H1 (cell line): ENCODE results near the gene HFM1. TPM values are rescaled to one million over a fixed set of nuclear protein-coding genes. Genes with fewer than 3 reads are reported as not detected.

Source experiments
- CTCF ChIA-PET: fragments of 300-600 bp; sonication (Branson Sonifier 250); formaldehyde crosslinking; loops from one replicate; lab custom pipeline; 2021; ENCODE audit not compliant: partially characterized antibody; lab: Charles Lee
- POLR2A ChIA-PET: fragments of 300-600 bp; sonication (Branson Sonifier 250); formaldehyde crosslinking; loops from one replicate; lab custom pipeline; 2021; ENCODE audit warnings: inconsistent platforms; ENCODE audit not compliant: partially characterized antibody; lab: Charles Lee
- DNase-seq, 2 experiments: peaks; one replicate each; pipeline versions ENCODE4 v3.0.0 to v3.0.0-alpha.2; 2010 to 2022; ENCODE audit warnings: low spot score in 2 of 2, low read depth in 1 of 2, mixed read lengths in 1 of 2
- FAIRE-seq: peaks from 2 replicates; lab custom pipeline; 2011; peaks lifted over from hg19 to GRCh38; lab: Jason Lieb, UNC
- H2AFZ ChIP-seq: 2 replicates; pipeline ENCODE4 v1.8.1; 2012; ENCODE audit warnings: low read length, inconsistent platforms
- H2AK5ac ChIP-seq: 2 replicates; pipeline ENCODE4 v1.6.1; 2013; ENCODE audit warnings: low read depth, low read length
- H2BK120ac ChIP-seq: replicated peaks from 2 replicates; pipeline ENCODE3; 2013; ENCODE audit warnings: low read depth, low read length, inconsistent platforms
- H2BK12ac ChIP-seq: 2 replicates; pipeline ENCODE4 v1.6.1; 2013; ENCODE audit warnings: low read depth, low read length
- H2BK15ac ChIP-seq: 2 replicates; pipeline ENCODE4 v1.6.1; 2013; ENCODE audit warnings: low read length
- H2BK20ac ChIP-seq: 2 replicates; pipeline ENCODE4 v1.6.1; 2013; ENCODE audit warnings: low read length
- H2BK5ac ChIP-seq: 2 replicates; pipeline ENCODE4 v1.6.1; 2013; ENCODE audit warnings: low read depth, low read length
- H3K14ac ChIP-seq: 2 replicates; pipeline ENCODE4 v1.6.1; 2013; ENCODE audit warnings: inconsistent platforms; ENCODE audit not compliant: insufficient read length
- H3K18ac ChIP-seq: 2 replicates; pipeline ENCODE4 v1.6.1; 2013; ENCODE audit warnings: low read length; ENCODE audit errors: extremely low read depth
- H3K23ac ChIP-seq: 2 replicates; pipeline ENCODE4 v1.6.1; 2013; ENCODE audit warnings: inconsistent platforms; ENCODE audit not compliant: insufficient read length
- H3K23me2 ChIP-seq: 2 replicates; pipeline ENCODE4 v1.6.1; 2013; ENCODE audit warnings: low read depth, low read length
- H3K27ac ChIP-seq: 2 replicates; pipeline ENCODE4 v1.6.1; 2011; ENCODE audit warnings: low read depth, low read length, inconsistent platforms
- H3K27me3 ChIP-seq, 4 experiments: replicated peaks in 1 of 4; 1 replicate in 1 of 4; 2 replicates in 3 of 4; pipeline versions ENCODE4 v1.6.1 to v1.8.1; 2011 to 2013; ENCODE audit warnings: low read length in 3 of 4, mild to moderate bottlenecking in 3 of 4, inconsistent platforms in 2 of 4, mixed read lengths in 2 of 4, moderate library complexity in 1 of 4; ENCODE audit not compliant: control insufficient read depth in 3 of 4, insufficient read depth in 3 of 4; ENCODE audit errors: extremely low read depth in 1 of 4
- H3K36me3 ChIP-seq, 4 experiments: 2 replicates each; pipeline versions ENCODE4 v1.6.1 to v1.8.1; 2011 to 2013; ENCODE audit warnings: mild to moderate bottlenecking in 4 of 4, low read length in 3 of 4, moderate library complexity in 2 of 4, control low read depth in 1 of 4, inconsistent platforms in 1 of 4; ENCODE audit not compliant: insufficient read depth in 4 of 4, control insufficient read depth in 2 of 4
- H3K4ac ChIP-seq: replicated peaks from 2 replicates; pipeline ENCODE3; 2013; ENCODE audit warnings: low read length, low read depth, mixed read lengths, inconsistent platforms; ENCODE audit not compliant: insufficient read length
- H3K4me1 ChIP-seq, 4 experiments: replicated peaks in 1 of 4; 1 replicate in 1 of 4; 2 replicates in 3 of 4; pipeline versions ENCODE4 v1.6.1 to v1.8.1; 2011 to 2013; ENCODE audit warnings: low read length in 3 of 4, inconsistent platforms in 2 of 4, mixed read lengths in 1 of 4; ENCODE audit not compliant: insufficient read depth in 4 of 4, control insufficient read depth in 3 of 4
- H3K4me2 ChIP-seq, 2 experiments: 2 replicates each; pipeline versions ENCODE4 v1.6.1 to v1.8.1; 2011 to 2013; ENCODE audit warnings: low read depth in 2 of 2, low read length in 2 of 2, control low read depth in 1 of 2, inconsistent platforms in 1 of 2, mild to moderate bottlenecking in 1 of 2; ENCODE audit not compliant: insufficient read depth in 1 of 2
- H3K4me3 ChIP-seq, 4 experiments: fragments of 200-600, 300-600 bp in 1 of 4; sonication (generic), shearing (Covaris generic), sonication (Bioruptor Twin) in 1 of 4; 2 replicates each; pipeline versions ENCODE4 v1.5.1 to v1.8.1; 2011 to 2016; ENCODE audit warnings: low read length in 4 of 4, low read depth in 3 of 4, control low read depth in 2 of 4, inconsistent platforms in 2 of 4, mild to moderate bottlenecking in 2 of 4, mixed read lengths in 1 of 4, moderate library complexity in 1 of 4; ENCODE audit not compliant: insufficient read depth in 2 of 4; ENCODE audit errors: extremely low read depth in 1 of 4
- H3K56ac ChIP-seq: replicated peaks from 2 replicates; pipeline ENCODE3; 2013; ENCODE audit warnings: low read depth, mild to moderate bottlenecking, mixed read lengths, low read length, inconsistent platforms; ENCODE audit not compliant: insufficient read length
- H3K79me1 ChIP-seq: 2 replicates; pipeline ENCODE4 v1.6.1; 2013; ENCODE audit warnings: low read depth, low read length, control low read depth
- H3K79me2 ChIP-seq, 2 experiments: 2 replicates each; pipeline versions ENCODE4 v1.6.1 to v1.8.1; 2012 to 2013; ENCODE audit warnings: low read length in 2 of 2, mild to moderate bottlenecking in 2 of 2, inconsistent platforms in 1 of 2; ENCODE audit not compliant: insufficient read depth in 2 of 2, control insufficient read depth in 1 of 2
- H3K9ac ChIP-seq, 4 experiments: replicated peaks in 1 of 4; 1 replicate in 1 of 4; 2 replicates in 3 of 4; pipeline versions ENCODE4 v1.6.1 to v1.8.1; 2011 to 2013; ENCODE audit warnings: low read depth in 3 of 4, low read length in 3 of 4, control low read depth in 2 of 4, mild to moderate bottlenecking in 2 of 4, moderate library complexity in 2 of 4, inconsistent platforms in 1 of 4; ENCODE audit errors: extremely low read depth in 1 of 4
- H3K9me3 ChIP-seq, 2 experiments: 2 replicates each; pipeline versions ENCODE4 v1.6.1 to v1.8.1; 2012 to 2013; ENCODE audit warnings: mild to moderate bottlenecking in 2 of 2, moderate library complexity in 2 of 2, control low read depth in 1 of 2, inconsistent platforms in 1 of 2, low read depth in 1 of 2, low read length in 1 of 2, mixed read lengths in 1 of 2; ENCODE audit not compliant: insufficient read depth in 2 of 2
- H4K20me1 ChIP-seq, 2 experiments: replicated peaks in 1 of 2; 2 replicates each; pipeline versions ENCODE3 to v1.8.1; 2011 to 2013; ENCODE audit warnings: inconsistent platforms in 2 of 2, low read length in 2 of 2, mild to moderate bottlenecking in 1 of 2; ENCODE audit not compliant: insufficient read depth in 2 of 2, control insufficient read depth in 1 of 2
- H4K5ac ChIP-seq: 2 replicates; pipeline ENCODE4 v1.6.1; 2013; ENCODE audit warnings: low read length, low read depth, mixed read lengths, inconsistent platforms; ENCODE audit not compliant: insufficient read length
- H4K8ac ChIP-seq: 2 replicates; pipeline ENCODE4 v1.8.0; 2013; ENCODE audit warnings: mild to moderate bottlenecking, moderate library complexity, low read length, inconsistent platforms; ENCODE audit not compliant: insufficient read depth; ENCODE audit errors: extremely low read depth
- H4K91ac ChIP-seq: replicated peaks from 2 replicates; pipeline ENCODE3; 2013; ENCODE audit warnings: low read length, mixed read lengths, inconsistent platforms; ENCODE audit not compliant: insufficient read length
- ATF3 ChIP-seq: IDR thresholded peaks from 2 replicates; pipeline ENCODE4 v1.6.1; 2011; ENCODE audit warnings: low read depth, mild to moderate bottlenecking, low read length; ENCODE audit not compliant: insufficient read depth
- BCL11A ChIP-seq, 2 experiments: IDR thresholded peaks; one replicate each; pipeline ENCODE4 v1.6.1; 2011; ENCODE audit warnings: low read depth in 2 of 2, low read length in 2 of 2, mild to moderate bottlenecking in 2 of 2
- CHD1 ChIP-seq: IDR thresholded peaks from 2 replicates; pipeline ENCODE4 v1.6.1; 2012; ENCODE audit warnings: low read depth, low read length, improper control_type of control experiment
- CTBP2 ChIP-seq: IDR thresholded peaks from 2 replicates; pipeline ENCODE4 v1.7.0; 2011; ENCODE audit warnings: borderline replicate concordance, mild to moderate bottlenecking, moderate library complexity, mixed read lengths, low read length; ENCODE audit not compliant: insufficient read depth, insufficient read length
- EGR1 ChIP-seq: IDR thresholded peaks from 2 replicates; pipeline ENCODE4 v1.6.1; 2011; ENCODE audit warnings: low read depth, low read length, borderline replicate concordance
- EP300 ChIP-seq, 2 experiments: IDR thresholded peaks; 1 replicate in 1 of 2; 2 replicates in 1 of 2; pipeline ENCODE4 v1.6.1; 2011 to 2012; ENCODE audit warnings: low read depth in 2 of 2, low read length in 2 of 2, mild to moderate bottlenecking in 2 of 2, borderline replicate concordance in 1 of 2, inconsistent platforms in 1 of 2, moderate library complexity in 1 of 2
- HDAC2 ChIP-seq, 2 experiments: fragments of 300-600 bp in 1 of 2; sonication (generic) in 1 of 2; IDR thresholded peaks; 2 replicates each; pipeline ENCODE4 v1.6.1; 2011 to 2012; ENCODE audit warnings: low read depth in 2 of 2, low read length in 2 of 2, mild to moderate bottlenecking in 2 of 2, moderate library complexity in 2 of 2, borderline replicate concordance in 1 of 2, inconsistent platforms in 1 of 2
- KDM1A ChIP-seq: fragments of 200-600, 300-600 bp; sonication (generic); IDR thresholded peaks from 2 replicates; pipeline ENCODE4 v1.7.1; 2016; ENCODE audit warnings: mild to moderate bottlenecking, low read length, borderline replicate concordance
- RAD21 ChIP-seq, 2 experiments: IDR thresholded peaks in 1 of 2; conservative IDR thresholded peaks in 1 of 2; 2 replicates each; pipeline ENCODE4 v1.6.1; 2011; ENCODE audit warnings: low read depth in 2 of 2, low read length in 2 of 2, improper control_type of control experiment in 1 of 2, inconsistent platforms in 1 of 2, mild to moderate bottlenecking in 1 of 2, moderate library complexity in 1 of 2
- SAP30 ChIP-seq: fragments of 300-600 bp; sonication (generic); IDR thresholded peaks from 2 replicates; pipeline ENCODE4 v1.7.1; 2012; ENCODE audit warnings: low read length, moderate library complexity, mild to moderate bottlenecking, inconsistent platforms; ENCODE audit not compliant: insufficient read depth, insufficient replicate concordance
- SIRT6 ChIP-seq: IDR thresholded peaks from one replicate; pipeline ENCODE4 v1.7.1; 2012; ENCODE audit warnings: low read length, inconsistent platforms
- SIX5 ChIP-seq: IDR thresholded peaks from 2 replicates; pipeline ENCODE4 v1.6.1; 2011; ENCODE audit warnings: mild to moderate bottlenecking, low read depth, low read length
- SUZ12 ChIP-seq: fragments of 200-600 bp; sonication (generic); IDR thresholded peaks from 2 replicates; pipeline ENCODE4 v1.6.1; 2012; ENCODE audit warnings: mild to moderate bottlenecking, inconsistent platforms, low read length, moderate library complexity, mixed read lengths
- WGBS, 2 experiments: shearing (Covaris generic) in 1 of 2; methylation state at CpG; one replicate each; pipeline versions ENCODE4 v1.1.6 to v1.1.7; 2013 to 2015; ENCODE audit warnings: low lambda C conversion rate in 2 of 2, mixed read lengths in 2 of 2, inconsistent platforms in 1 of 2, low coverage in 1 of 2, missing lambda C conversion rate in 1 of 2; ENCODE audit not compliant: insufficient replicate concordance in 2 of 2, insufficient coverage in 1 of 2, insufficient read length in 1 of 2; ENCODE audit errors: extremely low coverage in 1 of 2, missing lambda C conversion rate in 1 of 2; 5-methylcytosine and 5-hydroxymethylcytosine counted together
- polyA plus RNA-seq, 7 experiments: library from polyadenylated mRNA; depleted of rRNA in 3 of 7; stranded (reverse) in 5 of 7; unstranded in 2 of 7; fragments of >200 nt in 5 of 7; fragments of 200-250 nt in 2 of 7; gene quantifications; 1 replicate in 5 of 7; 2 replicates in 1 of 7; 4 replicates in 1 of 7; pipeline versions ENCODE4 v1.2.1 to v1.2.3, GENCODE V29; 2011 to 2013; ENCODE audit warnings: missing spikeins in 2 of 7, mixed read lengths in 2 of 7
- total RNA-seq: library from RNA; stranded (reverse); fragmentation: NEBNext Ultra II Directional; extraction: Animal tissue kit (Norgen Biotek cat#: 25700); gene quantifications from 2 replicates; pipeline ENCODE4 v1.2.1, GENCODE V29; 2021

HFM1 gene
- total and polyA plus RNA-seq, 2 of the 8 experiments (the other 6 are each of a cell fraction or from before 2014, with no cell fraction given), result 0.23 to 1.2 TPM

- Histone ChIP-seq H3K23ac (no peak overlapping the region), H3K36me3 (no peaks in the 10 kb centered on the region), H2BK120ac (no peak overlapping the region), H3K23me2 (no peaks in the 10 kb centered on the region), H3K9ac (no peak overlapping the region), H3K14ac (no peak overlapping the region), H3K4me3 (no peak overlapping the region), H2AFZ (no peak overlapping the region), H4K5ac (no peak overlapping the region), H2BK20ac (no peak overlapping the region), H2BK5ac (no peak overlapping the region), H3K4me2 (no peak overlapping the region), H4K8ac (no peak overlapping the region), H3K4ac (no peak overlapping the region), H3K27me3 (no peaks in the 10 kb centered on the region), H3K79me1 (no peaks in the 10 kb centered on the region), H3K27ac (no peak overlapping the region), H2BK12ac (no peak overlapping the region), H3K79me2 (no peaks in the 10 kb centered on the region), H4K20me1 (no peaks in the 10 kb centered on the region), H2BK15ac (no peak overlapping the region), H4K91ac (no peak overlapping the region), H2AK5ac (no peak overlapping the region), H3K9me3 (no peaks in the 10 kb centered on the region), H3K18ac (no peak overlapping the region), H3K4me1 (no peaks in the 10 kb centered on the region), H3K56ac (no peak overlapping the region)
- POLR2A ChIA-PET, result no interaction called here
- CTCF ChIA-PET, result no interaction called here
- no peak for DNase-seq
- whole genome bisulfite sequencing, 2 experiments, result 82% methylated on average over 1 of the region's 1 CpG; no CpG with 5 or more reads in 1 of the 2 experiments
- FAIRE-seq, result no peak
- TF ChIP-seq CTBP2 (no peak), KDM1A (no peak), RAD21 (IDR thresholded peaks at IDR 0.05 in 1 of 2, conservative IDR thresholded peaks at IDR 0.05 in 1 of 2; ENCODE audit: low read depth in 2 of 2, low read length in 2 of 2) (no peak), SIRT6 (no peak), EGR1 (no peak), BCL11A (IDR thresholded peaks at IDR 0.05; ENCODE audit: low read depth in 2 of 2, low read length in 2 of 2) (no peak), HDAC2 (IDR thresholded peaks at IDR 0.05; ENCODE audit: borderline replicate concordance in 1 of 2, low read depth in 2 of 2, low read length in 2 of 2) (no peak), ATF3 (no peak), SIX5 (no peak), CHD1 (no peak), EP300 (IDR thresholded peaks at IDR 0.05; ENCODE audit: borderline replicate concordance in 1 of 2, low read depth in 2 of 2, low read length in 2 of 2) (no peak), SUZ12 (no peak), SAP30 (no peak)
These were observed 11.6 kb downstream of the HFM1 start for GRCh38 chr1:91393042-91393441.
